Gastrocnemius medialis (tissue), 4 donors: ENCODE measurements around the gene PHLDA2. TPM values are rescaled to one million over a fixed set of nuclear protein-coding genes. Genes with fewer than 3 reads are reported as not detected.
"Not testable (repeated sequence)": the region's sequence is repeated elsewhere in the genome, so short reads cannot be mapped to it uniquely, and the experiment has no call there.

ENCODE experiments used
- ATAC-seq, 2 donors: fragments of 150-250 bp; one replicate each; pipeline ENCODE4 v1.9.1; 2016
- DNase-seq, 2 donors: peaks; one replicate each; pipeline ENCODE4 v3.0.0-alpha.2; 2019
- H3K27ac ChIP-seq, 4 donors: fragments of 200-600 bp; sonication (generic); 1 replicate in 1 of 4; 2 replicates in 3 of 4; pipeline ENCODE4 v1.5.1; 2016 to 2018; ENCODE audit warnings: mild to moderate bottlenecking in 2 of 4, moderate library complexity in 1 of 4
- H3K27me3 ChIP-seq, 3 donors: fragments of 200-600 bp; sonication (generic) in 2 of 3; 1 replicate in 1 of 3; 2 replicates in 2 of 3; pipeline versions ENCODE4 v1.5.1 to v1.6.0; 2016 to 2019; ENCODE audit warnings: mild to moderate bottlenecking in 1 of 3, moderate library complexity in 1 of 3
- H3K36me3 ChIP-seq, 2 donors: fragments of 200-600 bp; sonication (generic) in 1 of 2; one replicate each; pipeline ENCODE4 v1.5.1; 2017 to 2018
- H3K4me1 ChIP-seq, 2 donors: fragments of 200-600 bp; sonication (generic) in 1 of 2; one replicate each; pipeline ENCODE4 v1.5.1; 2016 to 2017; ENCODE audit warnings: mild to moderate bottlenecking in 2 of 2
- H3K4me3 ChIP-seq, 4 donors: fragments of 200-600 bp; sonication (generic) in 3 of 4; 1 replicate in 1 of 4; 2 replicates in 3 of 4; pipeline ENCODE4 v1.5.1; 2016 to 2019; ENCODE audit warnings: mild to moderate bottlenecking in 2 of 4
- H3K9me3 ChIP-seq, 3 donors: fragments of 200-600 bp; sonication (generic) in 2 of 3; 1 replicate in 1 of 3; 2 replicates in 2 of 3; pipeline ENCODE4 v1.5.1; 2016 to 2019
- POLR2A ChIP-seq, 2 donors: fragments of 450-650 bp; IDR thresholded peaks; one replicate each; pipeline ENCODE4 v1.6.1; 2017; ENCODE audit warnings: antibody characterized with exemption in 2 of 2, mild to moderate bottlenecking in 2 of 2, moderate library complexity in 2 of 2
- in situ Hi-C, 4 donors: fragments of 200-750 bp; cut with MboI; loops; one replicate each; pipeline versions ENCODE4 v1.15.0 to v1.8.0; 2017; ENCODE audit warnings: low sequenced_read_pairs in 4 of 4
- intact Hi-C: fragments of 100-400 bp; cut with DNase I; formaldehyde crosslinking; loops from one replicate; pipeline ENCODE4 v1.15.1; 2023; ENCODE audit warnings: low total_unique reads
- total RNA-seq, 4 donors: library from RNA; depleted of rRNA; stranded (reverse); fragments of >200 nt; gene quantifications; one replicate each; pipeline versions ENCODE4 v1.1.0 to v1.2.3, GENCODE V29; 2016
- TF ChIP-seq, protein P1 (sequence below), 5 experiments: fragments of 450-650 bp in 3 of 5; fragments of 200-600 bp in 2 of 5; sonication (generic) in 2 of 5; IDR thresholded peaks in 4 of 5; conservative IDR thresholded peaks in 1 of 5; 1 replicate in 4 of 5; 2 replicates in 1 of 5; pipeline ENCODE4 v1.5.1; 2016 to 2019; ENCODE audit warnings: antibody characterized with exemption in 5 of 5, mild to moderate bottlenecking in 3 of 5, moderate library complexity in 3 of 5

The PHLDA2 gene
- total RNA-seq, 4 donors from 2014 or later, result 1.4 TPM; not detected in 3

DNA sequence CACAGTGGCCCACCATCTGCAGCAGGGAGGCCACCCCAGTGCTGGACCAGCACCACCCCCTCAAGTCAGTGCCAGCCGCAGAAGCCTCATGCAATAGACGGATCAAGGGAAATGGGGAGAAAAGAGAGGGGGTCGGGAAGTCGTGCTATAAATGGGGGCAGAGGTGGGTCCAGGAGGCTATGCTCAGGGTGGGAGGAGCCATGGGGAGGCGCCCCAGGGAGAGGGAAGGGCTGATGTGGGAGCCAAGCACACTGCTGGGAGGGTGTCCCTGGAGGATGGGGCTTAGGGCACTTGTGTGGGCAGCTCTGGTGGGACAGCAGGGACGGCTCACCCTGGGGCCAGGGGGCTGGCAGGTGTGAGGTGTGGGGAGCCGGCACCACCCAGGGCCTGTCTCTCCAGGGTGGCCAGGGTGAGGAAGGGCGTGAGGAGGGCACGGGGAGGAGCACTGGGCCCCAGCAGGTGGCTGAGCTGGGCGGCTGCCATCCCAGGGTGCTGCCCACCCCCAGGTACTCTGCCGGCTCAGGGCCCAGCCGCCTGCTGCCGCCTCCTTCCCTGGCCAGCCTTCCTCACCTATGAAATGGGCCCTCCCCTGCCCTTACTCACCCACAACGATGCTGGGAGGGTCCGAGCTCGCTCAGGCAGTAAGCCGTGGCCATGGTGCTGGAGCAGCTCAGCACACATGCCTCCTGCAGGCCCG, 18.0 kb downstream of the PHLDA2 start:
- H3K4me3 ChIP-seq, result no peak overlapping the region
- DNase-seq (no peak), ATAC-seq (no peak)
- H3K4me1 ChIP-seq, result no peaks in the 10 kb centered on the region
- in situ Hi-C loops (no loop called here), intact Hi-C loops (no loop called here)
- TF ChIP-seq, protein P1, sequence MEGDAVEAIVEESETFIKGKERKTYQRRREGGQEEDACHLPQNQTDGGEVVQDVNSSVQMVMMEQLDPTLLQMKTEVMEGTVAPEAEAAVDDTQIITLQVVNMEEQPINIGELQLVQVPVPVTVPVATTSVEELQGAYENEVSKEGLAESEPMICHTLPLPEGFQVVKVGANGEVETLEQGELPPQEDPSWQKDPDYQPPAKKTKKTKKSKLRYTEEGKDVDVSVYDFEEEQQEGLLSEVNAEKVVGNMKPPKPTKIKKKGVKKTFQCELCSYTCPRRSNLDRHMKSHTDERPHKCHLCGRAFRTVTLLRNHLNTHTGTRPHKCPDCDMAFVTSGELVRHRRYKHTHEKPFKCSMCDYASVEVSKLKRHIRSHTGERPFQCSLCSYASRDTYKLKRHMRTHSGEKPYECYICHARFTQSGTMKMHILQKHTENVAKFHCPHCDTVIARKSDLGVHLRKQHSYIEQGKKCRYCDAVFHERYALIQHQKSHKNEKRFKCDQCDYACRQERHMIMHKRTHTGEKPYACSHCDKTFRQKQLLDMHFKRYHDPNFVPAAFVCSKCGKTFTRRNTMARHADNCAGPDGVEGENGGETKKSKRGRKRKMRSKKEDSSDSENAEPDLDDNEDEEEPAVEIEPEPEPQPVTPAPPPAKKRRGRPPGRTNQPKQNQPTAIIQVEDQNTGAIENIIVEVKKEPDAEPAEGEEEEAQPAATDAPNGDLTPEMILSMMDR (IDR thresholded peaks at IDR 0.05 in 4 of 5, conservative IDR thresholded peaks at IDR 0.05 in 1 of 5), result no peak
- no peak for TF ChIP-seq POLR2A (IDR thresholded peaks at IDR 0.05)
- no peak overlapping the region for H3K27ac ChIP-seq
- no peaks in the 10 kb centered on the region for H3K36me3 ChIP-seq
- no peaks in the 10 kb centered on the region for H3K9me3 ChIP-seq
- H3K27me3 ChIP-seq, result peaks cover 10 to 24% (median 23%) of the 10 kb centered on the region in 3 donors

DNA sequence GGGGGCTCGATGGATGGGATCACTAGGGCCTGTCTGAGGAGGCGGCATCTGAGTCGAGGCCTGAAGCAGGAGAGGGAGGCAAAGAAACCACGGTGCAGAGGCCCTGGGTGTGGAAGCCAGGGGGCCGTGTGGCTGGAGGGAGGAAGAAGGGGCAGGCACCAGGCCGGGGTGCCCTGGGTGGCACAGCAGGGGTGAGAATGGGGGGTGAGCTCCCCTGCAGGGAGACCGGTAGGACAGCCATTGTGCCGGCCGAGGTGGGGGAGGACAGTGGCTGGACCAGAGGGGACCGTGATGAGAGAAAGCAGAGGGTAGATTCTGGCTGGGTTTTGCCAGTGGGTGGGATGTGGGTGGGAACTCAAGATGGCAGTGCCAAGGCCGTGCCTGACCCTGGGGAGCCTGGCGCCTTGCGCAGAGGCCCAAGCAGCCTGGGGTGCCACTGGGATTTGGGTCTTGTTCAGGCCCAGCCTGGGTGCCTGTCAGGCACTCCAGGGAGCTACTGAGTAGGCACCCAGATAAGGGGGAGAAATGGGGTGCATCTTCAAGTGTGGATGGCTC, 18.7 kb downstream of the PHLDA2 start:
- Histone ChIP-seq H3K4me3 (no peak overlapping the region), H3K27me3 (peaks cover 14 to 24% (median 23%) of the 10 kb centered on the region in 3 donors), H3K36me3 (no peaks in the 10 kb centered on the region), H3K4me1 (no peaks in the 10 kb centered on the region), H3K9me3 (no peaks in the 10 kb centered on the region), H3K27ac (no peak overlapping the region)
- ATAC-seq (no peak), DNase-seq (no peak)
- in situ Hi-C loops, result no loop called here
- intact Hi-C loops, result no loop called here
- TF ChIP-seq, protein P1 (IDR thresholded peaks at IDR 0.05 in 4 of 5, conservative IDR thresholded peaks at IDR 0.05 in 1 of 5), result no peak
- no peak for TF ChIP-seq POLR2A (IDR thresholded peaks at IDR 0.05)

DNA sequence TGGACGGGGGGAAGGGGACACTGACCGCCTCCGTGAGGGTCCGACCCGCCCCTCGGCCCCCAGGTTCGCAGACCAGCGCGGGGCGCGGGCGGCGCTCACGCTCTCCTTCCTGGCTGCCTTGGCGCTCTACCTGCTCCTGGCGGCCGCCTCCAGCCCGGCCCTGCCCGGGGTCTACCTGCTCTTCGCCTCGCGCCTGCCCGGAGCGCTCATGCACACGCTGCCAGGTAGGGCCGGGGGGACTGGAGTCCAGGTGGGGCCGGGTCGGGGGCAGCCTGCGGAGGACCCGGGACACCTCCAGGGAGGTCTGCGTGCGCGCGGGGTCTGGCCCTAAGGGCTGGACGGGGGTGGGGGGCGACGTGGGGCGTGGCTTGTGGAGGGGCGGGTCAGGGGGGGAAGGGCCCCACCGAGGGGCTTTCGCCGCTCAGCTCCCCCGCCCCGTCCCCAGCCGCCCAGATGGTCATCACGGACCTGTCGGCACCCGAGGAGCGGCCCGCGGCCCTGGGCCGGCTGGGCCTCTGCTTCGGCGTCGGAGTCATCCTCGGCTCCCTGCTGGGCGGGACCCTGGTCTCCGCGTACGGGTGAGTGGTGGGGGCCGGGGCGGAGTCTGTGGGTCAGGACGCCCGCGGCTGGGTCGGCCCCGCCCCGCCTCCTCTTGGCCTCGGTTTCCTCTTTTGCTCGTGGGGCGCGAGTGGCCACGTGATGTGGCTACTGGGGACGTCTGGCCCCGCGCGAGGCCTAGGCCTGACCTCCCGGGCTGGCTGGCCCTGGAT, 19.9 kb downstream of the PHLDA2 start:
- in situ Hi-C loops (no loop called here), intact Hi-C loops (no loop called here)
- ATAC-seq (no peak), DNase-seq (no peak)
- Histone ChIP-seq H3K27ac (no peak overlapping the region), H3K9me3 (no peaks in the 10 kb centered on the region), H3K27me3 (peaks cover 16 to 24% (median 24%) of the 10 kb centered on the region in 3 donors), H3K4me1 (no peaks in the 10 kb centered on the region), H3K4me3 (no peak overlapping the region), H3K36me3 (no peaks in the 10 kb centered on the region)
- no peak for TF ChIP-seq POLR2A (IDR thresholded peaks at IDR 0.05)
- TF ChIP-seq, protein P1 (IDR thresholded peaks at IDR 0.05 in 4 of 5, conservative IDR thresholded peaks at IDR 0.05 in 1 of 5), result no peak

DNA sequence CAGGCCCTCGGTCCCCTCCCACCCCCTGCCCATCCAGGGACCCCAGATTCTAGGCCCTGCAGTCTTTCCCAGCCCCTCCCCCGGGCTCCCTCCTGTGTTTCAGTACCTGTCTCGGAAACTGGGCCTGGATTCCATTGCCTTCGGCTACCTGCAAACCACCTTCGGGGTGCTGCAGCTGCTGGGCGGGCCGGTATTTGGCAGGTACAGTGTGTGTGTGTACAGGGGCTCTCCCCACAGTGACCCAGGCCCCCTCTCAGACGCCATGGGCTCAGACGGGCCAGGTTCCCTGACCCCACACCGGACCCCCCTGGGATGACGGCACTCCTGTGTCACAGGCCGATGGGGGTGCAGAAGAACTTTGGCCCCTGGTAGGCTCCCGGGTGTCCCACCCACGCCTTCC, 21.1 kb downstream of the PHLDA2 start:
- H3K4me1 ChIP-seq, result no peaks in the 10 kb centered on the region
- peaks cover 18 to 33% (median 30%) of the 10 kb centered on the region in 3 donors for H3K27me3 ChIP-seq
- no peak for ATAC-seq
- no peaks in the 10 kb centered on the region for H3K9me3 ChIP-seq
- intact Hi-C loops (no loop called here), in situ Hi-C loops (no loop called here)
- H3K27ac ChIP-seq, result no peak overlapping the region
- DNase-seq, result no peak
- H3K36me3 ChIP-seq, result no peaks in the 10 kb centered on the region
- no peak overlapping the region for H3K4me3 ChIP-seq
- TF ChIP-seq, protein P1 (IDR thresholded peaks at IDR 0.05 in 4 of 5, conservative IDR thresholded peaks at IDR 0.05 in 1 of 5), result no peak
- no peak for TF ChIP-seq POLR2A (IDR thresholded peaks at IDR 0.05)

DNA sequence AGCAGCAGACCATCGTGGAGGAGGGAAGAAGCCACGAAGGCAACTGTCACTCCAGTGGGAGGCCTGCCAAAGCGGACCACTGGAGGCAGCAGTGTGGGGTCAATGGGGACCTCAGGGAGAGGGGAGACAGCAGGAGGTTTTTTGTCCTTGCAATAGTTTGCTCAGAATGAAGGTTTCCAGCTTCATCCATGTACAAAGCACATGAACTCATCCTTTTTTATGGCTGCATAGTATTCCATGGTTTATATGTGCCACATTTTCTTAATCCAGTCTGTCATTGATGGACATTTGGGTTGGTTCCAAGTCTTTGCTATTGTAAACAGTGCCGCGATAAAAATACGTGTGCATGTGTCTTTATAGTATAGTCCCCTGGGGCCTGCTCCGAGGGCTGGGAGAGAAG, 23.9 kb downstream of the PHLDA2 start:
- peaks cover 18 to 38% (median 30%) of the 10 kb centered on the region in 3 donors for H3K27me3 ChIP-seq
- ATAC-seq, H3K4me3 ChIP-seq, in situ Hi-C loops, H3K4me1 ChIP-seq, H3K36me3 ChIP-seq, DNase-seq, H3K27ac ChIP-seq, intact Hi-C loops, H3K9me3 ChIP-seq: not testable (repeated sequence)
